HEK293T (cell line): ENCODE measurements around the gene MSMB.
"Not testable (repeated sequence)": the region's sequence is repeated elsewhere in the genome, so short reads cannot be mapped to it uniquely, and the experiment has no call there.

ENCODE experiments used
- CTCF ChIA-PET: fragments of 350-600 bp; formaldehyde crosslinking; extraction: SDS; loops from one replicate; lab custom pipeline; 2021; ENCODE audit warnings: antibody characterized with exemption, inconsistent platforms; lab: Yijun Ruan, JAX
- POLR2A ChIA-PET: fragments of 350-600 bp; formaldehyde crosslinking; extraction: SDS; loops from one replicate; lab custom pipeline; 2020; ENCODE audit warnings: antibody characterized with exemption, inconsistent platforms; lab: Yijun Ruan, JAX
- DNase-seq: peaks from one replicate; pipeline ENCODE4 v3.0.0; 2012; ENCODE audit warnings: mixed read lengths; ENCODE audit errors: extremely low spot score
- ARNT ChIP-seq: fragments of 450-650 bp; IDR thresholded peaks from 2 replicates; pipeline ENCODE4 v1.6.1; 2017; ENCODE audit warnings: mild to moderate bottlenecking
- BHLHE40 ChIP-seq: fragments of 450-650 bp; IDR thresholded peaks from 2 replicates; pipeline ENCODE4 v1.6.1; 2016; ENCODE audit warnings: mild to moderate bottlenecking, moderate library complexity, borderline replicate concordance
- CTBP1 ChIP-seq: fragments of 450-650 bp; IDR thresholded peaks from 2 replicates; pipeline ENCODE4 v1.6.1; 2016; ENCODE audit warnings: borderline replicate concordance
- ELF4 ChIP-seq: fragments of 450-650 bp; IDR thresholded peaks from 2 replicates; pipeline ENCODE4 v1.6.1; 2017; ENCODE audit warnings: antibody characterized with exemption
- FOXA1 ChIP-seq: fragments of 450-650 bp; IDR thresholded peaks from 2 replicates; pipeline ENCODE4 v1.6.1; 2016; ENCODE audit warnings: mild to moderate bottlenecking
- FOXK2 ChIP-seq: fragments of 450-650 bp; IDR thresholded peaks from 2 replicates; pipeline ENCODE4 v1.6.1; 2016; ENCODE audit warnings: mild to moderate bottlenecking
- FOXM1 ChIP-seq: fragments of 450-650 bp; IDR thresholded peaks from 2 replicates; pipeline ENCODE4 v1.6.1; 2017; ENCODE audit warnings: mild to moderate bottlenecking, borderline replicate concordance
- HDGF ChIP-seq: fragments of 450-650 bp; IDR thresholded peaks from 2 replicates; pipeline ENCODE4 v1.6.1; 2017; ENCODE audit warnings: antibody characterized with exemption, borderline replicate concordance
- L3MBTL2 ChIP-seq: fragments of 450-650 bp; conservative IDR thresholded peaks from 2 replicates; pipeline ENCODE4 v1.6.1; 2016; ENCODE audit warnings: mild to moderate bottlenecking
- LEF1 ChIP-seq: fragments of 450-650 bp; IDR thresholded peaks from 2 replicates; pipeline ENCODE4 v1.6.1; 2017; ENCODE audit warnings: mild to moderate bottlenecking, borderline replicate concordance
- NFRKB ChIP-seq: fragments of 450-650 bp; IDR thresholded peaks from 2 replicates; pipeline ENCODE4 v1.6.1; 2016; ENCODE audit warnings: mild to moderate bottlenecking, moderate library complexity
- SP1 ChIP-seq: fragments of 450-650 bp; IDR thresholded peaks from 2 replicates; pipeline ENCODE4 v1.6.1; 2017
- SUZ12 ChIP-seq: fragments of 450-650 bp; IDR thresholded peaks from 2 replicates; pipeline ENCODE4 v1.6.1; 2016; ENCODE audit warnings: mild to moderate bottlenecking
- TARDBP ChIP-seq: fragments of 450-650 bp; IDR thresholded peaks from 2 replicates; pipeline ENCODE4 v1.6.1; 2016
- ZNF384 ChIP-seq: fragments of 450-650 bp; IDR thresholded peaks from 2 replicates; pipeline ENCODE4 v1.6.1; 2016
- TF ChIP-seq, protein P1 (sequence below): fragments of 450-650 bp; IDR thresholded peaks from 2 replicates; pipeline ENCODE4 v1.6.1; 2016

Gene MSMB

DNA sequence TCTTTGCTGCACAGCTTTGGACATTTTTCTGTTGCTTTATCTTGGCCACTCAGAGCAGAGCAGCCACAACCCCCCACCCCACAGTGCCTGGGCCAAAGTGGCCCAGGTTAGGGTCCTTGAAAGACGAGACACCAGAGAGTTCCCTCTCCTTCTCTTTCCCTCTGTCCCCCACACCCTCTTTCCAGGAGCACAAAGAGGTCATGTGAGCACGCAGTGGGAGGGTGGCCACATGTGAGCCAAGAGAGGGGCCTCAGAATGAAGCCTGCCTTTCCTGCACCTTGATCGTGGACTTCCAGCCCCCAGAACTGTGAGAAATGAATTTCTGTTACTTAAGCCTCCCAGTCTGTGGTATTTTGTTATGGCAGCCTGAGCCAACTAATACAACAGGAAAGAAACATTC lies 14.6 kb upstream of the MSMB start:
- POLR2A ChIA-PET: no interaction called here
- CTCF ChIA-PET: no interaction called here
- TF ChIP-seq FOXA1 (no peak), NFRKB (no peak), SUZ12 (no peak), BHLHE40 (no peak), FOXM1 (no peak), LEF1 (no peak), ARNT (no peak), L3MBTL2 (no peak), ELF4 (no peak), FOXK2 (no peak), SP1 (no peak), HDGF (no peak), TARDBP (no peak)
- TF ChIP-seq, protein P1, sequence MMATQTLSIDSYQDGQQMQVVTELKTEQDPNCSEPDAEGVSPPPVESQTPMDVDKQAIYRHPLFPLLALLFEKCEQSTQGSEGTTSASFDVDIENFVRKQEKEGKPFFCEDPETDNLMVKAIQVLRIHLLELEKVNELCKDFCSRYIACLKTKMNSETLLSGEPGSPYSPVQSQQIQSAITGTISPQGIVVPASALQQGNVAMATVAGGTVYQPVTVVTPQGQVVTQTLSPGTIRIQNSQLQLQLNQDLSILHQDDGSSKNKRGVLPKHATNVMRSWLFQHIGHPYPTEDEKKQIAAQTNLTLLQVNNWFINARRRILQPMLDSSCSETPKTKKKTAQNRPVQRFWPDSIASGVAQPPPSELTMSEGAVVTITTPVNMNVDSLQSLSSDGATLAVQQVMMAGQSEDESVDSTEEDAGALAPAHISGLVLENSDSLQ: no peak
- no peak for DNase-seq

DNA sequence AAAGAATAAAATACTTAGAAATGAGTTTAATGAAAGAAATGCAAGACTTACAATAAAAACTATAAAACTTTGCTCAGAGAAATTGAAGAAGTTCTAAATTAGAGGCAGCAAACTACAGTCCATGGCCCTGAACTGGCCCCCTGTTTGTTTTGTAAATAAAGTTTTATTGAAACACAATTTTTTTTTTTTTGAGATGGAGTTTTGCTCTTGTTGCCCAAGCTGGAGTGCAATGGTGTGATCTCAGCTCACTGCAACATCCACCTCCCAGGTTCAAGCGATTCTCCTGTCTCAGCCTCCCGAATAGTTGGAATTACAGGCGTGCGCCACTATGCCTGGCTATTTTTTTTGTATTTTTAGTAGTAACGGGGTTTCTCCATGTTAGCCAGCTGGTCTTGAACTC lies 11.9 kb upstream of the MSMB start:
- peak; percentile 63; the same call in 1 of the 2 replicates for TF ChIP-seq ZNF384
- POLR2A ChIA-PET, DNase-seq, CTCF ChIA-PET: not testable (repeated sequence)

DNA sequence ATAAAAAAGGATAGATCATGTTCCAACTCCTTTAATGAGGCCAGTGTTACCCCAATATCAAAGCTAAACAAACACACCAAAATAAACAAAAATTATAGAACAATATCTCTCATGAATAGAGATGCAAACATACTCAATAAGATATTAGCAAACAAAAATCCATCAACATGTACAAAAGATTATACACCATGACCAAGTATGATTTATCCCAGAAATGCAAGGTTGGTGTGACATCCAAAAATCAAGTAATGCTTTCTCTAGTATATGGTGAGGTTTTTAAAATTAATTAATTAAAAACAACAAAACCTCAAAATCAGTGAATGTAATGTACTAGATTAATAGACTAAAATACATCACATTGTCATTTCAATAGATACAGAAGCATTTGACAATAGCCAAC lies 11.0 kb upstream of the MSMB start:
- ChIA-PET CTCF (no interaction called here), POLR2A (no interaction called here)
- TF ChIP-seq TARDBP (no peak), ELF4 (no peak), NFRKB (no peak), SP1 (no peak), L3MBTL2 (no peak), HDGF (no peak), CTBP1 (no peak), FOXK2 (no peak)
- TF ChIP-seq, protein P1: no peak
- DNase-seq: no peak

DNA sequence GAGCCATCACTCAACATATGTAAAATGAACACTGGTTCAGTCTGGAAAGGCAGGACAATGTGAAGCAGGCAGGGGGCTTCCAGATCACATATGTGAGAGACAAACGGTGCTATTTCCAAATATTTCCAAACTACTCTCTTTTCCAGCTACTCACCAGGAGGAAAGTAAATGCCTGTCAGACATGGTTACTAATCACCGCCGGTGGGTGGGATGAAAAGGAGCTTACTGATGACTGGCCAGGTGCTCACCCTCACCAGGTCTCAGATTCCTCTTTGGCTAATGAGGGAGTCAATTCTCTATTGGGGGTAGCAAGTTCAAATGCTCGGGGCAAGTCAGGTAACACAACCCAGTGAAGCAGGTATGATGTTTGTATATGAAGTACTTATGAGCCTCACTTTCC lies 9.7 kb upstream of the MSMB start:
- ChIA-PET CTCF (no interaction called here), POLR2A (no interaction called here)
- TF ChIP-seq HDGF (no peak), TARDBP (no peak), L3MBTL2 (no peak), ZNF384 (no peak), LEF1 (no peak), SP1 (no peak), ELF4 (no peak), FOXM1 (no peak), SUZ12 (no peak), ARNT (no peak), FOXA1 (no peak), CTBP1 (no peak), NFRKB (no peak), FOXK2 (no peak), BHLHE40 (no peak)
- no peak for DNase-seq

DNA sequence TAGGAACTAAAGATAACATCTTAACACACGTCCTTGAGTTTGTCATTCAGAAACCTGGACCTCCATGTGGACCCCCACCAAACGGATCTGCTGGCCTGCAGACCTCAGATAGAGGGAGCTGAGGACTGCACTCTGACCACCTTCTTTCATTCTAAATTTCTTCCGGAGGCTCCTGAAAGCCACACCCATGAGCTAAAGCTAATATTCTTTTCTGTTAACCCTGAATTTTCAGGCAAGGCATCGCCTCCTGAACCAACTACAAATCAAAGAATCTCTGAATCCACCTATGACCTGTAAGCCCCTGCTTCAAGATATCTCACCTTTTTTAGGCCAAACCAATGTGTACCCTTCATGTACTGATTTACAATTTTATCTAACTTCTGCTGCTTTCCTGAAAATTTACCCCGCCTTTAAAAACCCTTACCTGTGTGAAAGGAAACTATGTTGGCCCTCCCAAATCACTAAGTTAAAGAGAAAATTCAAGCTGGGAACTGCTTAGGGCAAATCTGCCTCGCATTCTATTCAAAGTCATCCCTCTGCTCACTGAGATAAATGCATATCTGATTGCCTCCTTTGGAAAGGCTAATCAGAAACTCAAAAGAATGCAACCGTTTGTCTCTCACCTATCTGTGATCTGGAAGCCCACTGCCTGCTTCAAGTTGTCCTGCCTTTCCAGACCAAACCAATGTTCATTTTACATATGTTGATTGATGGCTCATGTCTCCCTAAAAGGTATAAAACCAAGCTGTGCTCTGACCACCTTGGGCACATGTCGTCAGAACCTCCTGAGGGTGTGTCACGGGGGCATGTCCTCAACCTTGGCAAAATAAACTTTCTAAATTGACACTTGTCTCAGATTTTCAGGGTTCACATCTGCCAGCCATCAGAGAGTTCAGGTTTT lies 7.7 kb upstream of the MSMB start:
- no peak for TF ChIP-seq LEF1
- TF ChIP-seq, protein P1: no peak
- TF ChIP-seq BHLHE40: no peak
- TF ChIP-seq FOXA1: no peak
- no peak for TF ChIP-seq SUZ12
- TF ChIP-seq HDGF: no peak
- no peak for TF ChIP-seq L3MBTL2
- no peak for TF ChIP-seq ZNF384
- TF ChIP-seq ELF4: no peak
- no peak for TF ChIP-seq FOXM1
- TF ChIP-seq TARDBP: no peak
- no peak for TF ChIP-seq CTBP1
- no peak for TF ChIP-seq SP1
- ChIA-PET POLR2A (no interaction called here), CTCF (no interaction called here)
- no peak for DNase-seq

DNA sequence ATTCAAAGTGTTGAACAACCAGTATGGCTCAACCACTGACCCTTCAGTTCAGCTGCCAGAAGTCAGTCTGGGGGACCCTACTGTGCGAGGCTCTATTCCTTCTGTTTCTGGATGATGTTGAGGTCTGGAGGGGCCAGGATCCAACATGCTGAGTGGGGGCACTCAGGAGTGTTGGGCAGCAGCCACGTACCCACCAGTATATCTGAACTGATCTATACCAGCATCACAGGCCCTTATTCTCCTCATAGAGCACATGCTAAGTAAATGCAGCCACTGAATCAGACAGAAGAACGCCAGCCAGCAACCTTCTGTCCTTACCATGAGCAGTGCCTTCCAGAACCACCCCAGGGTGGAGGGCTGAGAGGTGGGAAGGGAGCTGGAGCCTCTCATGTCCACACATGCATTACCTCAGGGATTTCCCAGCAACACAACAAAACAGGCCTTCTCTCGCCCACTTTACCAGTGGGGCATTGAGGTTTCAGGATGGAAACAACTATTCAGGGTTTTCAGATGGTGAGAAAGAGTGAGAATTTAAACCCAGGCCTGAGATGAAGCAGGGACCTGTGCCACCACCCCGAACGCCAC lies 6.8 kb upstream of the MSMB start:
- no peak for TF ChIP-seq BHLHE40
- TF ChIP-seq ARNT: no peak
- no peak for TF ChIP-seq L3MBTL2
- TF ChIP-seq CTBP1: no peak
- no peak for TF ChIP-seq FOXM1
- TF ChIP-seq, protein P1: no peak
- no peak for TF ChIP-seq NFRKB
- TF ChIP-seq TARDBP: no peak
- TF ChIP-seq LEF1: no peak
- TF ChIP-seq HDGF: no peak
- TF ChIP-seq ELF4: no peak
- no peak for DNase-seq
- CTCF ChIA-PET: no interaction called here
- POLR2A ChIA-PET: no interaction called here
